ENCODE measurements around the gene COX20. TPM values are rescaled to one million over a fixed set of nuclear protein-coding genes. Genes with fewer than 3 reads are reported as not detected.

COX20 gene
- total and polyA plus RNA-seq, 10 of the 15 experiments (the other 5 are each of a cell fraction or from before 2014, with no cell fraction given), result 22.8 to 112 (median 52.7) TPM

GRCh38 chr1:244837597-244838258, 2.3 kb downstream of the COX20 start:
- in situ Hi-C loops (cut with MboI), result no loop called here
- Histone ChIP-seq H4K20me1 (ENCODE audit: control insufficient read depth, insufficient read depth) (no peaks in the 10 kb centered on the region), H3K4me1 (ENCODE audit: control insufficient read depth, insufficient read depth, low read length) (peaks cover 4% of the 10 kb centered on the region), H3K79me2 (ENCODE audit: control insufficient read depth, insufficient read depth, low read length) (peaks cover 61% of the 10 kb centered on the region), H2AFZ (ENCODE audit: control insufficient read depth, low read depth, low read length) (no peak overlapping the region), H3K36me3 (ENCODE audit: control insufficient read depth in 2 of 2, insufficient read depth in 2 of 2, low read length in 1 of 2) (peaks cover 0 to 12% of the 10 kb centered on the region in 2 experiments; a peak in 3 of 4 replicates), H3K27me3 (replicated peaks in 1 of 2; ENCODE audit: control insufficient read depth in 2 of 2, insufficient read depth in 2 of 2, low read length in 1 of 2) (no peaks in the 10 kb centered on the region), H3K4me3 (peak overlapping the region; percentile 59), H3K9ac (ENCODE audit: control insufficient read depth, insufficient read depth, low read length) (no peak overlapping the region), H3K9me3 (replicated peaks; ENCODE audit: control insufficient read depth, insufficient read depth, low read length) (peaks cover 3% of the 10 kb centered on the region; the same call in 1 of the 3 replicates), H3K27ac (ENCODE audit: control insufficient read depth, insufficient read depth) (peak overlapping the region; percentile 99; the same call in 1 of the 2 replicates), H3K4me2 (ENCODE audit: control insufficient read depth, insufficient read depth) (peak overlapping the region; percentile 36)
- RAD21 ChIA-PET (ENCODE audit: unreplicated experiment), result interaction anchor here (1.0 to 4.1 kb wide), 8 partner anchors 10 to 205 kb away, joined by 3 to 44 read pairs (median 9); no protein-coding TSS in a partner anchor
- POLR2A ChIA-PET, result interaction anchor here (0.5 to 14.7 kb wide), 4 partner anchors 19 to 382 kb away, joined by 3 to 350 read pairs (median 29); partner anchors contain the start of gene HNRNPU
- CTCF ChIA-PET, result interaction anchor here (0.6 to 7.9 kb wide), 9 partner anchors 12 to 205 kb away, joined by 3 to 98 read pairs (median 6); partner anchors contain the start of gene HNRNPU
- no TSS peak for BruUV-seq (replicated peaks)
- DNase-seq (ENCODE audit: low read depth, low spot score), result no peak
- SMC1A ChIA-PET (ENCODE audit: uncharacterized antibody, unreplicated experiment), result interaction anchor here (0.9 to 16.8 kb wide), 8 partner anchors 10 to 208 kb away, joined by 3 to 360 read pairs (median 9); partner anchors contain the start of gene HNRNPU
- 10% methylated on average over 5 of the region's 5 CpGs for WGBS (ENCODE audit: insufficient coverage, insufficient replicate concordance, low lambda C conversion rate, missing lambda C conversion rate)
- FAIRE-seq, result no peak
- ATAC-seq, result no peak
- intact Hi-C loops (cut with micrococcal nuclease; ENCODE audit: unreplicated experiment), result loop anchor here (10.0 kb wide), 3 partner anchors 107 to 513 kb away; partner anchors contain the start of gene ADSS2
- TF ChIP-seq IKZF2 (IDR thresholded peaks at IDR 0.05), result 0 out of 4 replicates have a peak, but pooled peaks of 1 of the 2 experiments have one; percentile 8
- peak; percentile 75; the same call in 1 of the 2 replicates for TF ChIP-seq POLR2AphosphoS2 (IDR thresholded peaks at IDR 0.05; ENCODE audit: low read depth, low read length)
- TF ChIP-seq E2F4 (IDR thresholded peaks at IDR 0.05; ENCODE audit: low read depth, low read length), result no peak
- TF ChIP-seq ATF2 (IDR thresholded peaks at IDR 0.05; ENCODE audit: low read length), result no peak
- TF ChIP-seq ELK1 (IDR thresholded peaks at IDR 0.05; ENCODE audit: low read depth, low read length), result no peak
- no peak for TF ChIP-seq PBX3 (IDR thresholded peaks at IDR 0.05; ENCODE audit: insufficient replicate concordance, low read depth, low read length)
- no peak for TF ChIP-seq MYB (IDR thresholded peaks at IDR 0.05; ENCODE audit: borderline replicate concordance, low read depth, low read length)
- no peak for TF ChIP-seq RAD51 (IDR thresholded peaks at IDR 0.05)
- TF ChIP-seq ZBTB4 (CRISPR knock-in tag; IDR thresholded peaks at IDR 0.05), result no peak
- TF ChIP-seq PAX5 (IDR thresholded peaks at IDR 0.05; ENCODE audit: borderline replicate concordance, low read depth, low read length), result no peak
- TF ChIP-seq STAT3 (IDR thresholded peaks at IDR 0.05; ENCODE audit: low read depth, low read length), result no peak
- TF ChIP-seq PML (IDR thresholded peaks at IDR 0.05; ENCODE audit: low read length), result no peak
